Astrocyte of the spinal cord (primary cell): ENCODE measurements around the gene SP140.
A peak's percentile ranks its signal among the peaks of the same experiment; 100 is the strongest.

ENCODE experiments used
- DNase-seq: peaks from one replicate; pipeline ENCODE4 v3.0.0; 2011; ENCODE audit warnings: low read depth, low spot score
- H3K4me3 ChIP-seq: 2 replicates; pipeline ENCODE4 v1.5.1; 2011; ENCODE audit warnings: low read depth, mild to moderate bottlenecking, low read length, moderate library complexity
- CTCF ChIP-seq: IDR thresholded peaks from 2 replicates; pipeline ENCODE4 v1.5.1; 2012; ENCODE audit warnings: low read depth, mild to moderate bottlenecking, low read length, inconsistent platforms
- in situ Hi-C: cut with HindIII; loops from 2 replicates; pipeline ENCODE4 v1.10.0; 2017; ENCODE audit warnings: low sequenced_read_pairs

Gene SP140

GRCh38 chr2:230224458-230224857, 1.1 kb upstream of the SP140 start:
- in situ Hi-C loops = no loop called here
- no peak for TF ChIP-seq CTCF
- H3K4me3 ChIP-seq = no peak overlapping the region
- no peak for DNase-seq

GRCh38 chr2:230226051-230226551, 565 bp downstream of the SP140 start:
- no peak overlapping the region for H3K4me3 ChIP-seq
- no peak for DNase-seq
- TF ChIP-seq CTCF = no peak
- in situ Hi-C loops = no loop called here

GRCh38 chr2:230227216-230227615, 1.7 kb downstream of the SP140 start:
- TF ChIP-seq CTCF = no peak
- in situ Hi-C loops = no loop called here
- DNase-seq = no peak
- no peak overlapping the region for H3K4me3 ChIP-seq

GRCh38 chr2:230230087-230230486, 4.6 kb downstream of the SP140 start:
- TF ChIP-seq CTCF = no peak
- no peak overlapping the region for H3K4me3 ChIP-seq
- in situ Hi-C loops = no loop called here
- peak; percentile 85 for DNase-seq

- no peak overlapping the region for H3K4me3 ChIP-seq
- TF ChIP-seq CTCF = no peak
- in situ Hi-C loops = no loop called here
- DNase-seq = peak; percentile 11
Observed at GRCh38 chr2:230230496-230231200, 5.1 kb downstream of the SP140 start.

- in situ Hi-C loops = no loop called here
- peak; percentile 24 for DNase-seq
- H3K4me3 ChIP-seq = no peak overlapping the region
- no peak for TF ChIP-seq CTCF
Observed at GRCh38 chr2:230231251-230231650, 5.7 kb downstream of the SP140 start.
